ENCODE data around the gene MXRA7. TPM values are rescaled to one million over a fixed set of nuclear protein-coding genes. Genes with fewer than 3 reads are reported as not detected.

Gene MXRA7
- total RNA-seq, 1 donor from 2014 or later, result 200 TPM

DNA sequence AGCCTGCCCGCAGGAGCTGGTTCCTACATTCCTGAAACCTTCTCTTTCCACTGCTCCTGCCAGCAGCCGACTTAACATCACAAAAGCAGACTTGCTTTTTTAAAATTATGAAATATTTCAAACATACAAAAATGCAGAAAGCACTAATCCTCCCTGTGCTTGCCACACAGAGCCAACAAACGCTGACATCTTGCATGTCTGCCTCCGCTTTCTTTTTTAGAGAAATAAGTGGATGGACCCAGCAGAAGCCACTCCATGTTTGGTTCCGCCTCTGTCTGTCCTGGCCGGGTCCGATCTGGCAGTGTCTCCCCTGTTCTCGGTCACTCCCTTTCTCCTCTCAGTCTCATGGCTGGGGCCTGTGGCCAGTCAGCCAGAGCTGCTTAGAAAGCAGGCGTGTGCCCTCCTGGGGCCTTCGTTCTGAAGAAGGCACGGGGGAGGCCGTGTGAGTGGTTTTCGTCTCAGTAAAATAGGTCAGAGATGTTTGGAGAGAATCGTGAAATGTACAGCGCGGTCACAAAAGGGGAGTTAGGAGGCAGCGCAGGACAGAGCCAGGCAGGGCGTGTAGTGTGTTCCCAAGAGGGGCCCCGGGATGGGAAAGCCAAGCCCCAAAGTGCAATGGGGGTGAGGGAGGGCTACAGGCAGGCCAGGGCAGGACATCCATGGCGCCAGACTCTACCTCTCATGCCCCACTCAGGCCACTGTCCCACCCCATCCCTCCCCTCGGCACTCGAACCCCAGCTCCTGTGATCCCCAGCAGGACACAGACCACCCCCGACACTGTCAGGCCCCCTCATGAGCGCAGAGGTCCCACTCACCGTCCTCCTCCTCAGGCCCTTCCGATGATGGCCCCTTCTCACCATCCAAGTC is 23.2 kb downstream of the MXRA7 start:
- Mint-ChIP-seq H3K4me3 (ENCODE audit: unreplicated experiment) (peak overlapping the region; percentile 45), H3K9me3 (ENCODE audit: low read depth) (no peaks in the 10 kb centered on the region), H3K27me3 (ENCODE audit: low read depth) (no peaks in the 10 kb centered on the region), H3K36me3 (ENCODE audit: low read depth) (peaks cover 4% of the 10 kb centered on the region), H3K27ac (ENCODE audit: unreplicated experiment) (peak overlapping the region; percentile 97), H3K4me1 (ENCODE audit: low read depth) (peaks cover 56% of the 10 kb centered on the region)
- DNase-seq (ENCODE audit: low spot score), result no peak
- TF ChIP-seq, protein P1, sequence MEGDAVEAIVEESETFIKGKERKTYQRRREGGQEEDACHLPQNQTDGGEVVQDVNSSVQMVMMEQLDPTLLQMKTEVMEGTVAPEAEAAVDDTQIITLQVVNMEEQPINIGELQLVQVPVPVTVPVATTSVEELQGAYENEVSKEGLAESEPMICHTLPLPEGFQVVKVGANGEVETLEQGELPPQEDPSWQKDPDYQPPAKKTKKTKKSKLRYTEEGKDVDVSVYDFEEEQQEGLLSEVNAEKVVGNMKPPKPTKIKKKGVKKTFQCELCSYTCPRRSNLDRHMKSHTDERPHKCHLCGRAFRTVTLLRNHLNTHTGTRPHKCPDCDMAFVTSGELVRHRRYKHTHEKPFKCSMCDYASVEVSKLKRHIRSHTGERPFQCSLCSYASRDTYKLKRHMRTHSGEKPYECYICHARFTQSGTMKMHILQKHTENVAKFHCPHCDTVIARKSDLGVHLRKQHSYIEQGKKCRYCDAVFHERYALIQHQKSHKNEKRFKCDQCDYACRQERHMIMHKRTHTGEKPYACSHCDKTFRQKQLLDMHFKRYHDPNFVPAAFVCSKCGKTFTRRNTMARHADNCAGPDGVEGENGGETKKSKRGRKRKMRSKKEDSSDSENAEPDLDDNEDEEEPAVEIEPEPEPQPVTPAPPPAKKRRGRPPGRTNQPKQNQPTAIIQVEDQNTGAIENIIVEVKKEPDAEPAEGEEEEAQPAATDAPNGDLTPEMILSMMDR (IDR thresholded peaks at IDR 0.05), result no peak

GRCh38 chr17:76686538-76687297 is 24.0 kb downstream of the MXRA7 start:
- TF ChIP-seq, protein P1 (IDR thresholded peaks at IDR 0.05), result no peak
- peaks cover 8% of the 10 kb centered on the region for H3K36me3 Mint-ChIP-seq (ENCODE audit: low read depth)
- no peaks in the 10 kb centered on the region for H3K9me3 Mint-ChIP-seq (ENCODE audit: low read depth)
- no peaks in the 10 kb centered on the region for H3K27me3 Mint-ChIP-seq (ENCODE audit: low read depth)
- no peak for DNase-seq (ENCODE audit: low spot score)
- peak overlapping the region; percentile 97 for H3K27ac Mint-ChIP-seq (ENCODE audit: unreplicated experiment)
- H3K4me1 Mint-ChIP-seq (ENCODE audit: low read depth), result peaks cover 62% of the 10 kb centered on the region
- H3K4me3 Mint-ChIP-seq (ENCODE audit: unreplicated experiment), result no peak overlapping the region

DNA sequence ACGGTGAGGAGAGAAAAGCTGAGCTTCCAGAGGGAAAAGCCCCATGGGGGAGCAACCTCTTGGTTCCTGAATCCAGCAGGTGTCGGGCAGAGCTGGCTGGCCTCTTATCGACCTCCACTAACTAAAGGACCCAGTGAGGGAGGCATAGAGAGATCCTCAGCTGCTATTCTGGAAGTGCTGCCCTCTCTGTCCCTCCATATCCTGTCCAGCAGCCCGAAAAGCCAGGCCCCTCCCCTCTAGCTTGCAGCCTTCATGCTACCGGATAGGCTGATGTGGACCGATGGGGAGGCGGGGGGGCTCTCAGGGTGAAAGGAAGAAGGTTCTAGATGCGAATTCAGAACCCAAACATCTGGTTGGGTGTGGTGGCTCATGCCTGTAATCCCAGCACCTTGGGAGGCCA is 24.9 kb downstream of the MXRA7 start:
- Mint-ChIP-seq H3K4me3 (ENCODE audit: unreplicated experiment) (no peak overlapping the region), H3K9me3 (ENCODE audit: low read depth) (no peaks in the 10 kb centered on the region), H3K36me3 (ENCODE audit: low read depth) (peaks cover 7% of the 10 kb centered on the region), H3K4me1 (ENCODE audit: low read depth) (peaks cover 62% of the 10 kb centered on the region), H3K27me3 (ENCODE audit: low read depth) (no peaks in the 10 kb centered on the region), H3K27ac (ENCODE audit: unreplicated experiment) (no peak overlapping the region)
- TF ChIP-seq, protein P1 (IDR thresholded peaks at IDR 0.05), result no peak
- no peak for DNase-seq (ENCODE audit: low spot score)

DNA sequence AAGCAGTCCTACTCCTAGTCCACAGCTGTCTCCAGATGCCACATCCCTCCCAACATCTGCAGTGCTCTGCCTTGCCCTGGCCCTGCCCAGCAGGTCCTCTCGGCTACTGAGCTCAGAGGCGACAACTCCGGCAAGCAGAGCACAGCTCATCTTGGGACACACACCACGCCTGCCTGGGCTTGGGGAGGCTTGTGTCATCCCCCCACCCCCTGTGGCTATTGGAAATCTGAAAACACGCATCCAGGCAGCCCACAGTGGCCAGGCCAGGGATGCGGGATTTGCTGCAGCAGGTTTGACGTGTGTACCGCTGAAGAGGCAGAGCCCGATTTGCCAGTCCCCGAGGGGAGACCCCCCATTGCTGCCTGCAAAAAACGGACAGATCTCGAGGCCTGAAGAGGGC is 25.4 kb downstream of the MXRA7 start:
- TF ChIP-seq, protein P1 (IDR thresholded peaks at IDR 0.05), result no peak
- Mint-ChIP-seq H3K4me1 (ENCODE audit: low read depth) (peaks cover 59% of the 10 kb centered on the region), H3K4me3 (ENCODE audit: unreplicated experiment) (no peak overlapping the region), H3K9me3 (ENCODE audit: low read depth) (no peaks in the 10 kb centered on the region), H3K36me3 (ENCODE audit: low read depth) (peaks cover 8% of the 10 kb centered on the region), H3K27ac (ENCODE audit: unreplicated experiment) (no peak overlapping the region), H3K27me3 (ENCODE audit: low read depth) (no peaks in the 10 kb centered on the region)
- no peak for DNase-seq (ENCODE audit: low spot score)

DNA sequence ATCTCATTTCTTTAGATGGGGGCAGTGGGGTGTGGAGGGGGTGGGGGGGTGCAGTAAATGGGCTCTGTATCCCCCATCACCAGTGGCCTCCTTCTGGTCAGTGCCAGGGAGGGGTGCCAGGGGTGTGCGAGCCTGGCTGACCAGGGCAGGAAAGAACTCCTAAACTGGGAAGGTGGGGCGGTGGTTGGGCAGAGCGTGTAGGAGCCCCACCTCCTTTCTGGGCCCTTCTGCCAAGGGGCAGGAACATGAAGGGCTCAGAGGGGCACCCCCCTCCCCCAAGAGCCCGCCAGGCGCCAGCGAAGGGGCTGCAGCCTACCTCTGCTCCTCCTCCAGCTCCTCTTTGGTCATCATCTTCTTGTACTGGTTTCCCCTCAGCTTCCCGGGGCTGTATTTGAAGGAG is 26.0 kb downstream of the MXRA7 start:
- no peaks in the 10 kb centered on the region for H3K9me3 Mint-ChIP-seq (ENCODE audit: low read depth)
- TF ChIP-seq, protein P1 (IDR thresholded peaks at IDR 0.05), result no peak
- no peak overlapping the region for H3K4me3 Mint-ChIP-seq (ENCODE audit: unreplicated experiment)
- DNase-seq (ENCODE audit: low spot score), result no peak
- H3K27ac Mint-ChIP-seq (ENCODE audit: unreplicated experiment), result no peak overlapping the region
- peaks cover 59% of the 10 kb centered on the region for H3K4me1 Mint-ChIP-seq (ENCODE audit: low read depth)
- H3K27me3 Mint-ChIP-seq (ENCODE audit: low read depth), result no peaks in the 10 kb centered on the region
- H3K36me3 Mint-ChIP-seq (ENCODE audit: low read depth), result peaks cover 11% of the 10 kb centered on the region

All from chondrocyte (in vitro differentiated cells).